Measurements from ENCODE around the gene SH3BP5.

SH3BP5 gene

GRCh38 chr3:15243822-15244482 is 88.4 kb downstream of the SH3BP5 start:
- no peak for DNase-seq

DNA sequence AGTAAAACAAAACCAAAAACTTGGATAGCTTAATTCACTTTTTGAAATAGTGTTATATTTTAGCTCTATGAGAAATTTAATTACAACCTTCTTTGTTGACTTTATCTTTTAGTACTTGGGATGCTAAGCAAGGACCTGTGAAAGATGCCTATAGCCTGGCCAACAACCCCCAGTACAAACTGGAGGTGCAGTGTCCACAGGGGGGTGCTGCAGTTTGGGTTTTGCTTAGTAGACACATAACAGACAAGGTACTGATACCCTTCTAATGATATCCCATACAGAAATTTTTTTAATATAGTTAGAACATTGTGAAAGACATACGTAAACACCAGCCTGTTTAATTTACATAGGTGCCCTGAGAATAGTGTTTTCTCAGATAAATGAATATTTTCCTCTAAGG is 91.0 kb downstream of the SH3BP5 start:
- peak in 1 of 2 donors; percentile 47 for DNase-seq

DNA sequence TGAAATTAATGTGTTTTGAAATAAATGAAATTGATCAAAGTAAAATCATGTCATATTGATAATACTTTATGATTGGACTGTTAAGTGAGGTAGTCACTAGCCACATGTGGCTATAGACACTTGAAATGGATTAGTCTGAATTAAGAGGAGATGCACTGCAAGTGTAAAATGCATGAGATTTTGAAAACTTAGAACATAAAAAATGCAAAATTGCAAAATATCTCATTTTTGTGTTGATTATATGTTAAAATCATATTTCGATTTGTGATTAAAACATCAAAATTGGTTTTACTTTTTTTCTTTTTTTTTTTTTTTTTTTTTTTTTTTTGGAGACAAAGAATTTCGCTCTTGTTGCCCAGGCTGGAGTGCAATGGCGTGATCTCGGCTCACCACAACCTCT is 103.1 kb downstream of the SH3BP5 start:
- no peak for DNase-seq

DNA sequence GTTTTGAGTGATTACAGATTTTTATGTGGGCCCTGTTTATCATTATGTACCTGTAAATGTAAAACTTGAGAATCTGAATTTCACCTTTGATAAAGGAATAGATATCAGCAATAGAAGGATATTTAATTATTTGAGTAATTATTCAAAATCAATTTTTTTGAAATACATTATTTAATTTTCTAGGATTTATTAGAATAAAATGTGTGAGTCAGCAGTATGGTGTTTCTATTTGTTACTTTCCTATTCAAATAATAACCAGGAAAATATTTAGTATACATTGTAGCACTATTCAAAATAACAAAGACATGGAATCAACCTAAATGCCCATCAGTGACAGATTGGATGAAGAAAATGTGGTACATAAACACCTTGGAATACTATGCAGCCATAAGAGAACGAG is 104.2 kb downstream of the SH3BP5 start:
- no peak for DNase-seq

- no peak for DNase-seq
These were observed 108.5 kb downstream of the SH3BP5 start for GRCh38 chr3:15223685-15224572.

GRCh38 chr3:15221574-15222217 is 110.7 kb downstream of the SH3BP5 start:
- DNase-seq, result no peak

DNA sequence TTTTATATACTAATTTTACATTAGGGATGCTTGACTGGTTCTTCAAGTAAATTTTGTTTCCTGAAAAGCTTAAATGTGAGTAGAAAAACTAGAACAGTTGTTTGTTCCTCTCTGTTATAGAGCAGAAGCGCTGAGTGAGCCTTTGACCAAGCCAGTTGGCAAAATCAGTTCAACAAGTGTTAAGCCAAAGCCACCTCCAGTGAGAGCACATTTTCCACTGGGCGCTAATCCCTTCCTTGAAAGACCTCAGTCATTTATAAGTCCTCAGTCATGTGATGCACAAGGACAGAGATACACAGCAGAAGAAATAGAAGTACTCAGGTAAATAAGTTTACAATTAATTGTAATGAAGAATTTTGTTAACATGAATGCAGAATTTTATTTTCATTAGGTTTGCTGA is 111.7 kb downstream of the SH3BP5 start:
- DNase-seq, result no peak

DNA sequence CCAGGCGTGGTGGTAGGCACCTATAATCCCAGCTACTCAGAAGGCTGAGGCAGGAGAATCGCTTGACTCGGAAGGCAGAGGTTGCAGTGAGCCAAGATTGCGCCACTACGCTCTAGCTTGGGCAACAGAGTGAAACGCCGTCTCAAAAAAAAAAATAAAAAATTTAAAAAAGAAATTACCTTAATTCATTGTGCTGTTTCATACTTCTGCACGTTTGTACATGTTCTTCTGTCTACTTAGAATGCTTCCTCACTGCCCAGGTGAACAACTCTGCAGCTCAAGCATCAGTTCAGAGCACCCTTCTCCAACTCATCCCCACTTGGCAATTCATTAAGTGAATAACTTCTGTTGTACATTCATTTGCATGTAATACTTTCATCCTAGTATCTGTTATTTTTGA is 112.3 kb downstream of the SH3BP5 start:
- DNase-seq, result no peak

DNA sequence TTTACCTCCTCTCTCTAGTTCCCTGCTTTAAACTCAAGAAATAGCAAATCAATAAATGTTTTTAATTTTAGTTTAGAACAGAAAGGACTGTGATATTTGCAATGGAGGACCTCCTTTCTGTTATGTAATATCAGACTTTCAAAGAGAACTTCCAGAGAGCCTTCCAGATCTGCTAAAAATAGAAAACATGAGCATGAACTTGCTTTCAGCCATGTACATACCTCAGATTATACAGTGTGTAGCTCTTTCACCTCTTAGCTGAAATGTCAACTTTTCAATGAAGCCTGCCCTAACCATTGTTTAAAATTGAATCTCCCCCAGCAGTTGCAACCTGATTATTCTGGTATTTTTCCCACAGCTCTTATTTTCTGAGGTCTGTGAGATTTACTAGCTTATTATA is 113.7 kb downstream of the SH3BP5 start:
- DNase-seq, result no peak

- no peak for DNase-seq
These were observed 114.5 kb downstream of the SH3BP5 start for GRCh38 chr3:15217841-15218267.

DNA sequence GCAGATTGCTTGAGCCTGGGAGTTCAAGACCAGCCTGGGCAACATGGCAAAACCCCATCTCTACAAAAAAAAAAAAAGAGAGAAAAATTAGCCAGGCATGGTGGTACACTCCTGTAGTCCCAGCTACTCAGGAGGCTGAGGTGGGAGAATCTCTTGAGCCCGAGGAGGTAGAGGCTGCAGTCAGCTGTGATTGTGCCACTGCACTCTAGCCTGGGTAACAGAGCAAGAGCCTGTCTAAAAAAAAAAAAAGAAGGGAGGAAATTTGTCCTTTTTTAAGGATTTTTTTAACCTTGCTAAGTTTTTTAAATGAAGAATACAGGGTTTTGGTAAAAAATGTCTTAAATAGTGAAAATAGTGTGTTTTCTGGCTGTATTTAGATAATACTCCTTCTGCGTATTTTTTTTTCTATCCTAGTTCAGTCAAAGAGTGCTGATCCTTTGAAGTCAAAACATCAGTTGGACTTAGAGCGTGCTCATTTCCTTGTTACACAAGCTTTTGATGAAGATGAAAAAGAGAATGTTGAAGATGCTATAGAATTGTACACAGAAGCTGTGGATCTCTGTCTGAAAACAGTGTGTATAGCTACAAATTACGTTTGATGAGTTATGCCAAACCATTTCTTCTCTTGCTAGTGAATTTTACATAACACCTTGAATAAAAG is 115.2 kb downstream of the SH3BP5 start:
- no peak for DNase-seq

DNA sequence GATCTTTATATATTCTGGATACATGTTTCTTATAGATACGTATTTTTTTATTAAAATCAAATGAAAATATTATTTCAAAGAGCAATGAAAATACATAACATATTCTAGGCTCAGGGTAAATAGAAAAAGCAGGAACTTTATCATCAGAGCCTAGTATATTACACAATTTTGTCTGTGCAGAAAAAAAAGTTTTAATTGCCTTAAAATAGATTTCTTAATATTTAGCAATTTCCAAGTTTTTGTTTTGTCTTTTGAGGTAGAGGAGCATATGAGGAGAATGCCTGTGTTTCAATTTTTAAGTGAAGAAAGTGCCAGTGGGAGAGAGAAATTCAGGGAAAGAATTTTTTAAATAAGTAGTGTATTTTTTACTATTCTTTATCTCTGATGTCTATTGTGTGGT is 115.9 kb downstream of the SH3BP5 start:
- DNase-seq, result peak; percentile 48 to 56

DNA sequence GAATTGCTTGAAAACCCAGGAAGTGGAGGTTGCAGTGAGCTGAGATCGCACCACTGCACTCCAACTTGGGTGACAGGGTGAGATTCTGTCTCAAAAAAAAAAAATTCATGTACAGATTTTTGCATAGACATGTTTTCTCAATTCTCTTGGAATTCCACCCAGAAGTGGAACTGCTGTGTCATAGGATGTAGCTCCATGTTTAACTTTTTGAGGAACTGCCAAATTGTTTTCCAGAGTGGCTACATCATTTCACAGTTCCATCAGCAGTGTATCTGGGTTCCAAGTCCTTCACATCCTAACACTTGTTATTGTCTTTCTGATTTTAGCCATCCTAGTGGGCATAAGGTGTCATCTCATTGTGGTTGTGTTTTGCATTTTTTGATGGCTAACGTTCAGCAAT is 116.4 kb downstream of the SH3BP5 start:
- peak; percentile 39 to 64 for DNase-seq

DNA sequence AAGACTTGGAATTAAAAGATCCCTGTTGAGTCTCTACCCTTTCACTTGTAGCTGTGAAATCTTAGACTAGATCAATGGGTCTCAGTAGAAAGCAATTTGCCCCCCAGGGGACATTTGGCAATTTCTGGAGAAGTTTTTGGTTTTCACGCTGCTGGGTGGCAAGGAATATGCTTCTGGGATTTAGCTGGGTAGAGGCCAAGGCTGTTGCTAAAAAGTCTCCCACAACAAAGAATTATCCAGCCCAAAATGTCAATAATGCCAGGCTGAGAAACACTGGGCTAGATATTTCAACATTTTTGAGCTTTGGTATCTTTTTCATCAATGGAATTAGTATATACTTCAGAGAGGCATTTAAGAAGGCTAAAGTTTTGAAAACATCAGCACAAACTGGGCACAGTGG is 117.6 kb downstream of the SH3BP5 start:
- DNase-seq, result no peak

DNA sequence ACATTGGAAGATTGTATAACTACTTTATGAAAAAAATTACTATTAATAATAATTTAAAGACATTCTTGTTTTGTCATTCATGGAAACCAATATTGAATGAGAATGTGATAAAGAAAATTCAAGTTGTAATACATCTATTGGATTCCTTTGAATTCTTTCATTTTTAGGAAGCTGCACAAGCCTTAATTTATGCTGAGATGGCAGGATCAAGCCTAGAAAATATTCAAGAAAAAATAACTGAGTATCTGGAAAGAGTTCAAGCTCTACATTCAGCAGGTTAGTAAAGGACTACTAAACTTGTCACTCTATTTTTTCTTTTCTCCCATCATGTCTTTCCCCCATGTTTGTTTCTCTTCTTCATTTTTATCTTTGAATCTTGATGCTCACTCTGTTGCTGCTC is 120.4 kb downstream of the SH3BP5 start:
- DNase-seq, result no peak

- DNase-seq, result no peak
These were observed 124.4 kb downstream of the SH3BP5 start for GRCh38 chr3:15207836-15208504.

DNA sequence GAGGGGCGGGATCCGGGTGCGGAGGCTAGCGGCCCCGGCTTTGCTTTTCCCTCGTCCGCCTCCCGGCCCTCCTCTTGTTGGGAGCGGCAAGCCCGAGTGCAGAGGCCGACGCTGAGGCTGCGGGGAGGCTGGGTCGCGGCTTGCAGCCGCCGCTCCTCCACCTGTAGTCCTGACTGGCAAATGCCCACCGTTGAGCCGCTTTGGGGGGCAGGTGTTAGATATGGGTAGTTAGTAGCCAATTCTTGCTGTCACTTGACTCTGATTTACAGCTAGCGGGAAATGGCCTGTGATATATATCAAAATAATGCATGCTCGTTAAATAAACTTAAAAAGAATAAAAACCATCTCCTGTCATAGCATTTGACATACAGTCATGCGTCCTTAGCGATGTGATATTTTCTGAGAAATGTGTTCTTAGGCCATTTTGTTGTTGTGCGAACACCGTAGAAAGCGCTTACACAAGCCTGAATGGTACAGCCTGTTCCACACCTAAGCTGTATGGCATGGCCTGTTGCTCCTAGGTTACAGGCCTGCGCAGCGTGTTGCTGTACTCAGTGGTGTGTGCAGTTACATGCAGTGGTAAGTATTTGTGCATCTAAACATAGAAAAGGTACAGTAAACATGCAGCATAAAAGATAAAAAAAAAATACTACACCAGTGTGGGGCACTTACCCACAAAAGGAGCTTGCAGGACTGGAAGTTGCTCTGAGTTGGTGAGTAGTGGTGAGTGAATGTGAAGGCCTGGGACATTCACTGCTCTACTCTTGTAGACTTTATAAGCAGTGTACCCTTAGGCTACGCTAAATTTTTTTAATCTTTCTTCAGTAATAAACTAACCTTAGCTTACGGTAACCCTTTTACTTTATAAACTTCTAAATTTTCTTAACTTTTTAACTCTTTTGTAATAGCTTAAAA is 125.5 kb downstream of the SH3BP5 start:
- DNase-seq, result no peak

GRCh38 chr3:15205934-15206661 is 126.3 kb downstream of the SH3BP5 start, which contains the start of gene CAPN7:
CAPN7 (plus strand) TSS chr3:15206246; CDS start chr3:15206496, 250 bp downstream.
- DNase-seq, result peak; percentile 87 to 94

GRCh38 chr3:15205482-15205933 is 126.9 kb downstream of the SH3BP5 start:
- DNase-seq, result no peak

Measured in inflammatory macrophage treated with lipopolysaccharide for 1 hour (primary cell).